ENCODE results near the gene ADD1. TPM values are rescaled to one million over a fixed set of nuclear protein-coding genes. Genes with fewer than 3 reads are reported as not detected.
"Not testable (repeated sequence)": the region's sequence is repeated elsewhere in the genome, so short reads cannot be mapped to it uniquely, and the experiment has no call there.

Gene ADD1
- total and polyA plus RNA-seq, 2 donors: 224 to 277 TPM

GRCh38 chr4:2915789-2916188, 72.1 kb downstream of the ADD1 start:
- 90% methylated on average over 9 of the region's 9 CpGs for whole genome bisulfite sequencing
- Histone ChIP-seq H3K36me3 (ENCODE audit: insufficient read depth) (peaks cover 4% of the 10 kb centered on the region), H3K4me1 (ENCODE audit: insufficient read depth) (no peaks in the 10 kb centered on the region), H3K27ac (ENCODE audit: low read depth) (no peak overlapping the region), H3K4me3 (ENCODE audit: low read depth, low read length) (no peak overlapping the region)
- DNase-seq (ENCODE audit: extremely low spot score): no peak

GRCh38 chr4:2916696-2917095, 73.1 kb downstream of the ADD1 start:
- H3K4me3 ChIP-seq (ENCODE audit: low read depth, low read length); DNase-seq (ENCODE audit: extremely low spot score); H3K4me1 ChIP-seq (ENCODE audit: insufficient read depth); H3K36me3 ChIP-seq (ENCODE audit: insufficient read depth); H3K27ac ChIP-seq (ENCODE audit: low read depth): not testable (repeated sequence)
- WGBS: 96% methylated on average over 2 of the region's 2 CpGs

GRCh38 chr4:2918300-2918699, 74.7 kb downstream of the ADD1 start:
- DNase-seq (ENCODE audit: extremely low spot score); H3K27ac ChIP-seq (ENCODE audit: low read depth); H3K36me3 ChIP-seq (ENCODE audit: insufficient read depth); H3K4me1 ChIP-seq (ENCODE audit: insufficient read depth); H3K4me3 ChIP-seq (ENCODE audit: low read depth, low read length): not testable (repeated sequence)
- 83% methylated on average over 2 of the region's 2 CpGs for WGBS

- 93% methylated on average over 8 of the region's 8 CpGs for WGBS
- DNase-seq (ENCODE audit: extremely low spot score); H3K36me3 ChIP-seq (ENCODE audit: insufficient read depth); H3K4me3 ChIP-seq (ENCODE audit: low read depth, low read length); H3K4me1 ChIP-seq (ENCODE audit: insufficient read depth); H3K27ac ChIP-seq (ENCODE audit: low read depth): not testable (repeated sequence)
These were observed 75.1 kb downstream of the ADD1 start for GRCh38 chr4:2918714-2919113.

GRCh38 chr4:2922453-2923101, 78.9 kb downstream of the ADD1 start:
- H3K4me3 ChIP-seq (ENCODE audit: low read depth, low read length); DNase-seq (ENCODE audit: extremely low spot score); H3K36me3 ChIP-seq (ENCODE audit: insufficient read depth); H3K4me1 ChIP-seq (ENCODE audit: insufficient read depth); H3K27ac ChIP-seq (ENCODE audit: low read depth): not testable (repeated sequence)
- WGBS: 56% methylated on average over 7 of the region's 7 CpGs

- no peak overlapping the region for H3K4me3 ChIP-seq (ENCODE audit: low read depth, low read length)
- peaks cover 4% of the 10 kb centered on the region for H3K36me3 ChIP-seq (ENCODE audit: insufficient read depth)
- H3K27ac ChIP-seq (ENCODE audit: low read depth): no peak overlapping the region
- no peaks in the 10 kb centered on the region for H3K4me1 ChIP-seq (ENCODE audit: insufficient read depth)
- WGBS: 88% methylated on average over 10 of the region's 10 CpGs
- DNase-seq (ENCODE audit: extremely low spot score): no peak
These were observed 79.5 kb downstream of the ADD1 start for GRCh38 chr4:2923141-2923551.

GRCh38 chr4:2923668-2924173, 80.1 kb downstream of the ADD1 start:
- Histone ChIP-seq H3K4me1 (ENCODE audit: insufficient read depth) (no peaks in the 10 kb centered on the region), H3K36me3 (ENCODE audit: insufficient read depth) (peaks cover 4% of the 10 kb centered on the region), H3K4me3 (ENCODE audit: low read depth, low read length) (no peak overlapping the region), H3K27ac (ENCODE audit: low read depth) (no peak overlapping the region)
- WGBS: 90% methylated on average over 16 of the region's 16 CpGs
- DNase-seq (ENCODE audit: extremely low spot score): no peak

GRCh38 chr4:2924286-2924685, 80.6 kb downstream of the ADD1 start:
- no peak for DNase-seq (ENCODE audit: extremely low spot score)
- H3K36me3 ChIP-seq (ENCODE audit: insufficient read depth): peaks cover 4% of the 10 kb centered on the region
- 85% methylated on average over 8 of the region's 8 CpGs for WGBS
- H3K27ac ChIP-seq (ENCODE audit: low read depth): no peak overlapping the region
- no peak overlapping the region for H3K4me3 ChIP-seq (ENCODE audit: low read depth, low read length)
- no peaks in the 10 kb centered on the region for H3K4me1 ChIP-seq (ENCODE audit: insufficient read depth)

GRCh38 chr4:2924765-2925301, 81.2 kb downstream of the ADD1 start:
- Histone ChIP-seq H3K4me3 (ENCODE audit: low read depth, low read length) (no peak overlapping the region), H3K27ac (ENCODE audit: low read depth) (no peak overlapping the region), H3K36me3 (ENCODE audit: insufficient read depth) (peaks cover 4% of the 10 kb centered on the region), H3K4me1 (ENCODE audit: insufficient read depth) (no peaks in the 10 kb centered on the region)
- no peak for DNase-seq (ENCODE audit: extremely low spot score)
- 85% methylated on average over 7 of the region's 7 CpGs for WGBS

GRCh38 chr4:2925496-2925895, 81.9 kb downstream of the ADD1 start:
- WGBS: 89% methylated on average over 5 of the region's 5 CpGs
- H3K4me1 ChIP-seq (ENCODE audit: insufficient read depth): no peaks in the 10 kb centered on the region

GRCh38 chr4:2925931-2926860, 82.6 kb downstream of the ADD1 start:
- H3K4me1 ChIP-seq (ENCODE audit: insufficient read depth): no peaks in the 10 kb centered on the region
- peaks cover 4% of the 10 kb centered on the region for H3K36me3 ChIP-seq (ENCODE audit: insufficient read depth)
- no peak for DNase-seq (ENCODE audit: extremely low spot score)
- H3K4me3 ChIP-seq (ENCODE audit: low read depth, low read length): no peak overlapping the region
- no peak overlapping the region for H3K27ac ChIP-seq (ENCODE audit: low read depth)
- 91% methylated on average over 41 of the region's 41 CpGs for WGBS

More at GRCh38 chr4:2925496-2925895, 81.9 kb downstream of the ADD1 start:
- Histone ChIP-seq H3K4me3 (ENCODE audit: low read depth, low read length) (no peak overlapping the region), H3K36me3 (ENCODE audit: insufficient read depth) (peaks cover 4% of the 10 kb centered on the region), H3K27ac (ENCODE audit: low read depth) (no peak overlapping the region)
- DNase-seq (ENCODE audit: extremely low spot score): no peak

- no peak for DNase-seq (ENCODE audit: extremely low spot score)
- Histone ChIP-seq H3K4me3 (ENCODE audit: low read depth, low read length) (no peak overlapping the region), H3K36me3 (ENCODE audit: insufficient read depth) (peaks cover 4% of the 10 kb centered on the region), H3K27ac (ENCODE audit: low read depth) (no peak overlapping the region), H3K4me1 (ENCODE audit: insufficient read depth) (no peaks in the 10 kb centered on the region)
- 94% methylated on average over 18 of the region's 18 CpGs for WGBS
These were observed 83.5 kb downstream of the ADD1 start for GRCh38 chr4:2927016-2927695.

GRCh38 chr4:2927696-2928075, 84.0 kb downstream of the ADD1 start:
- Histone ChIP-seq H3K4me3 (ENCODE audit: low read depth, low read length) (no peak overlapping the region), H3K27ac (ENCODE audit: low read depth) (no peak overlapping the region), H3K36me3 (ENCODE audit: insufficient read depth) (peaks cover 4% of the 10 kb centered on the region), H3K4me1 (ENCODE audit: insufficient read depth) (no peaks in the 10 kb centered on the region)
- no peak for DNase-seq (ENCODE audit: extremely low spot score)
- 91% methylated on average over 12 of the region's 12 CpGs for WGBS
